HG02885 (cell line): ENCODE data around the gene NBPF11.
"Not testable (repeated sequence)": the region's sequence is repeated elsewhere in the genome, so short reads cannot be mapped to it uniquely, and the experiment has no call there.

ENCODE experiments used
- ATAC-seq: cut with Tn5 transposase; IDR thresholded peaks from one replicate; pipeline ENCODE4 v1.9.1; 2021; ENCODE audit warnings: mild to moderate bottlenecking; ENCODE audit not compliant: unreplicated experiment, poor library complexity

Gene NBPF11

GRCh38 chr1:148151911-148152656 is at the start of gene NBPF11:
TSS of gene NBPF11 (minus strand) at chr1:148152281. CDS start at chr1:148127003, 25,278 bp downstream.
- ATAC-seq, result peak; percentile 80

- not testable (repeated sequence) for ATAC-seq
These were observed 45.3 kb upstream of the NBPF11 start for GRCh38 chr1:148197396-148197795.

GRCh38 chr1:148196949-148197348 is 44.9 kb upstream of the NBPF11 start:
- not testable (repeated sequence) for ATAC-seq

- not testable (repeated sequence) for ATAC-seq
These were observed 43.0 kb upstream of the NBPF11 start for GRCh38 chr1:148195115-148195514.

- not testable (repeated sequence) for ATAC-seq
These were observed 36.7 kb upstream of the NBPF11 start for GRCh38 chr1:148188768-148189167.

- not testable (repeated sequence) for ATAC-seq
These were observed 26.6 kb upstream of the NBPF11 start for GRCh38 chr1:148178682-148179081.

GRCh38 chr1:148175414-148175813 is 23.3 kb upstream of the NBPF11 start:
- ATAC-seq, result not testable (repeated sequence)

GRCh38 chr1:148171995-148172394 is 19.9 kb upstream of the NBPF11 start:
- not testable (repeated sequence) for ATAC-seq

- ATAC-seq, result peak; percentile 54
These were observed 14.7 kb upstream of the NBPF11 start for GRCh38 chr1:148166558-148167492.

- no peak for ATAC-seq
These were observed 10.3 kb upstream of the NBPF11 start for GRCh38 chr1:148162363-148162762.

- no peak for ATAC-seq
These were observed 9.2 kb upstream of the NBPF11 start for GRCh38 chr1:148161053-148161901.

- ATAC-seq, result no peak
These were observed 8.4 kb upstream of the NBPF11 start for GRCh38 chr1:148160343-148161052.

- ATAC-seq, result no peak
These were observed 7.9 kb upstream of the NBPF11 start for GRCh38 chr1:148160048-148160342.

- no peak for ATAC-seq
These were observed 6.4 kb upstream of the NBPF11 start for GRCh38 chr1:148158341-148159003.

GRCh38 chr1:148157803-148158202 is 5.7 kb upstream of the NBPF11 start:
- not testable (repeated sequence) for ATAC-seq

- peak; percentile 43 for ATAC-seq
These were observed 3.6 kb upstream of the NBPF11 start for GRCh38 chr1:148155494-148156275.

GRCh38 chr1:148152795-148153194 is 714 bp upstream of the NBPF11 start:
- ATAC-seq, result not testable (repeated sequence)

GRCh38 chr1:148151371-148151819 is 686 bp downstream of the NBPF11 start:
- peak; percentile 9 for ATAC-seq
